H54 (cell line): ENCODE measurements around the gene DNM1.

Experiments
- DNase-seq: peaks from one replicate; pipeline ENCODE4 v3.0.0; 2011; ENCODE audit warnings: low spot score, mixed read lengths; ENCODE audit not compliant: insufficient read length
- FAIRE-seq: peaks from 3 replicates; lab custom pipeline; 2011; peaks lifted over from hg19 to GRCh38; lab: Jason Lieb, UNC
- POLR2A ChIP-seq: IDR thresholded peaks from 2 replicates; pipeline ENCODE4 v1.6.1; 2011; ENCODE audit warnings: low read depth, mild to moderate bottlenecking, low read length

Gene DNM1

GRCh38 chr9:128233817-128234406 is 30.7 kb downstream of the DNM1 start:
- no peak for TF ChIP-seq POLR2A
- DNase-seq = no peak
- no peak for FAIRE-seq

GRCh38 chr9:128242124-128242523 is 38.9 kb downstream of the DNM1 start:
- no peak for TF ChIP-seq POLR2A
- no peak for FAIRE-seq
- DNase-seq = no peak

- FAIRE-seq (no peak), DNase-seq (no peak)
- no peak for TF ChIP-seq POLR2A
These were observed 39.6 kb downstream of the DNM1 start for GRCh38 chr9:128242828-128243214.

- FAIRE-seq = no peak
- TF ChIP-seq POLR2A = no peak
- DNase-seq = no peak
These were observed 40.2 kb downstream of the DNM1 start for GRCh38 chr9:128243215-128244018.

GRCh38 chr9:128244091-128244836 is 41.1 kb downstream of the DNM1 start:
- no peak for TF ChIP-seq POLR2A
- no peak for DNase-seq
- FAIRE-seq = no peak

GRCh38 chr9:128244837-128245231 is 41.7 kb downstream of the DNM1 start:
- TF ChIP-seq POLR2A = no peak
- no peak for FAIRE-seq
- DNase-seq = no peak

- TF ChIP-seq POLR2A = no peak
- peak; percentile 98 for DNase-seq
- no peak for FAIRE-seq
These were observed 42.4 kb downstream of the DNM1 start for GRCh38 chr9:128245421-128246151.

GRCh38 chr9:128246471-128246870 is 43.3 kb downstream of the DNM1 start:
- DNase-seq = no peak
- TF ChIP-seq POLR2A = no peak
- no peak for FAIRE-seq

GRCh38 chr9:128247226-128247803 is 44.1 kb downstream of the DNM1 start:
- FAIRE-seq = no peak
- no peak for DNase-seq
- no peak for TF ChIP-seq POLR2A

- FAIRE-seq = no peak
- TF ChIP-seq POLR2A = no peak
- DNase-seq = no peak
These were observed 46.4 kb downstream of the DNM1 start for GRCh38 chr9:128249558-128249907.

GRCh38 chr9:128249908-128250838 is 47.0 kb downstream of the DNM1 start:
- no peak for DNase-seq
- TF ChIP-seq POLR2A = no peak
- FAIRE-seq = no peak

- FAIRE-seq (no peak), DNase-seq (no peak)
- no peak for TF ChIP-seq POLR2A
These were observed 47.9 kb downstream of the DNM1 start for GRCh38 chr9:128250839-128251731.
